Measurements from ENCODE around the gene TOP1.

TOP1 gene

DNA sequence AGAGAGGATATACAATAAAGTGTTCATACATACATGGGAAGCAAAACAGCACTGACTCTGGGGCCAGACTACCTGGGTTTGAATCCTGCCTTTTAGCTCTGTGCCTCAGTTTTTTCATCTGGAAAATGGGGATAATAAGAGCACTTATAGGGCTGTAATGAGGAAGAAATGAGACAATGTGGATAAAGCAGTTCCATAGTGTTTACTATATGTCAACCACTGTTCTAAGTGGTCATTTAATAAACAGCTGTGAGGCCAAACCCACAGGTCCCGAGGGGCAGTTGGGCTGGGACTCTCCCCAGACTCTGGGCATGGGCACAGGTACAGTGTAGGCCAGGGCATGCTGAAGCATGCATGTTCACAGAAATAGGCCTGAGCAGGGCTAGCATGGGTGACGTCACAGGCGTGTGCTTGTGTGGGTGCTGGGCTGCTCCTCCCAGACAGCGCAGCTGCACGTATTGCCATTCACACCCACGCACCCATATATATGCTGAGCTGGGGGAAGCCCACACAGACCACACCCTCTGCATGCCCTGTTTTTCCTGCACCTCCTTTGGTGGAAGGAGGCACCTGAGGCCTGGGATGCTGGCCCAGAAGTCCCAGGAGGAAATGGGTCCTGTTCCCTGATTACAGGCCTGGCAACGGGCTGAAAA is 105.2 kb downstream of the TOP1 start:
- DNase-seq = no peak

DNA sequence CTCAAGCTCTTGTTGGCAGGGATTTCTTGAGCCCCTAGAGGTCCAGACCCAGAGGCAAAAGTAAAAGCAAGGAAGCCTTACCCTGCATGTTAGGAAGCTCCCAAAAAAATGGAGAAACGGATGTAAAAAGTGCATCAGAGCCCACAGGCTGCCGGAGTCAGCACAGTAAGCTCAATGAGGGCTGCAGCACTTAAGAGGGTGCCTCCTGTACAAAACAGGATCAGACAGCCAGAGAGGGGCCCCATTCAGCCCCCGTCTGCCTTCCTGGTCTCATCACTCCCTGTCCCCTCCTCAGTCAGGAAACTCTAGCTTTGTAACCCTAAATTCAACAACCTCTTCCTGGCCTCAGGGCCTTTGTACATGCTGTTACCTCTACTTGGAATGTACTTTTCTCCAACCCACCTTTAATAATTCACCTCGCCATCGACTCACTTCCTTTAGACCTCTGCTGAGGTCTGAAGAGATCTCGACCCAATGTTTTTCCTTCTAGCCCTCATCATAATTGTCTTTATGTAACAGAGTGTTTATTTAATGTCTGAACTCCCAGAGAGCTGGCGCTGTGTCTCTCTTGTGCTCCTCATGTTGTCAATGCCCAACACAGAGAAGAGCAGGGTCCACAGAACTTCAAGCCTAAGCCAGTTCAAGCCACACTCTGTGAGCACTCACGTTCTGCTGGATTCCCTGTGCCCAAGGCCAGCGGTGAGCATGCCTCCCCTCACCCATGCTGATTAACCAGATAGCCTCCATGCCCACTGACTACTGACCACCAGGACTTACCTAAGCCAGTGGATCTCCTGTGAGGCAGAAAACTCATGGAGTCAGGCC is 106.0 kb downstream of the TOP1 start:
- DNase-seq = no peak

DNA sequence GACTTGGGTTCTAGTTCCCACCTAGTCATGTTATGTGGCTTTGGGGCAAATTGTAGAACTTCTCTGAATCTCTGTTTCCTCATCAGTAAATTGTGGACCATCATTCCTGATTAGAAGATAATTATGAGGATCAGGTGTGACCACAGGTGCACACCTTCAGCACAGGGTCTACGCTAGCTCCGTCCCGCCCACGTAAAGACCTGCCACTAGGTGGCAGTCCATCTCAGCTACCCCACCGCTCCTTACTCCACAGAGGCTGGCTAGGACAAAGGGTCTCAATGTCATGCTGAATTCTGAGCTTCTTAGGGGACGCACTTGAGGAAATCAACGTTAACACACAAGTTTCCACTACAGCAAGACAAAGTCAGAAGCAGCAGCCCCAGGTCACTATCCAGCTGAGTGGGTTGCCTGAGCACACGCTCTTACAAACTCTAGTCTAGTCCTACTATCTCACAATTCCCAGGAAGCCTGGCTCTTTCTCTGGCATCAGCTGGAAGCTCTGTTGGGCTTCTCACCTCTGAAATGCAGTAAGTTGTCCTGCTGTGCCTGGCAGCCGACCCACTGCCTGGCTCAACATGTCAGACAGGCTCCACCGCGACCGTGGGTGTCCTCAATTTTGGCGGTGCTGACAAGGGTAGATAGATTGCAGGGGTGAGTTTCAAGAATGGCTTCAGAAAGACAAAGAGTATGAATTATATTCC is 106.7 kb downstream of the TOP1 start:
- peak; percentile 43 for DNase-seq

DNA sequence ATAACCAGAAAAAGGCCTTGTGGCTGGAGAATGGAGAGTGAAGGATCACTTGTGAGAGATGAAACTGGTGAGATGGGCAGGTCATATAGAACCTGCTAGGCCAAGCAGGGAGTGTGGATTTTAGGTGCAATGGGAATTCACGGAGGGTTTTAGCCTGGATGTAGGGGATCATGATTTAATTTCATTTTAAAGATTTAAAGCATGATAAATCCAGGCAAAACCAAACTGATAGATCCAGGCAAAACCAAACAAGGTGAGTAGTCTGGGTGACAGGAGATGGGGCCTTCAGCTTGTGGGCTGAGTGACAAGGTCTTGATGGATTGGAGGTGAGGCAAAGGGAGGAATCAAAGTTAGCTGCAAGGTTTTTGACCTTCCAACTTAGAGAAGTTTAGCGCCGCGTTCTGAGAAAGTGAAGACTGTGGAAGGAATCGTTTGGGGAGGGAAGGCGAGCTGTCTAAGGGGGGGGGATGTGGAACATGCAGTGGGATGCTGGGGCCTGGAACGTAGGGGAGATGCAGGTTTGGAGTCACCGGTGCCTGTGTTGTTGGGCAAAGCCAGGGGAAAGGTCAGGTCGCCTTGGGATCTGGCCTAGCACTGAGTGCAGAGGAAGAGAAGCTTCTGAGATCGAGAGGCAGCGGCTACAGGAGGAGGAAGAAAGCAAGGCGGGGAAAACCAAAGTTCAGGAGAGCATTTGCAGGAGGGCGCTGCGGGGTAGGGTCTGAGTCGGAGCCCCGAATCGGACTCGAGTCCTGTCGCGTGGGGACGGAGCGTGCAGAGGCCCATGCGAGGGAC is 107.5 kb downstream of the TOP1 start:
- DNase-seq = peak; percentile 71

DNA sequence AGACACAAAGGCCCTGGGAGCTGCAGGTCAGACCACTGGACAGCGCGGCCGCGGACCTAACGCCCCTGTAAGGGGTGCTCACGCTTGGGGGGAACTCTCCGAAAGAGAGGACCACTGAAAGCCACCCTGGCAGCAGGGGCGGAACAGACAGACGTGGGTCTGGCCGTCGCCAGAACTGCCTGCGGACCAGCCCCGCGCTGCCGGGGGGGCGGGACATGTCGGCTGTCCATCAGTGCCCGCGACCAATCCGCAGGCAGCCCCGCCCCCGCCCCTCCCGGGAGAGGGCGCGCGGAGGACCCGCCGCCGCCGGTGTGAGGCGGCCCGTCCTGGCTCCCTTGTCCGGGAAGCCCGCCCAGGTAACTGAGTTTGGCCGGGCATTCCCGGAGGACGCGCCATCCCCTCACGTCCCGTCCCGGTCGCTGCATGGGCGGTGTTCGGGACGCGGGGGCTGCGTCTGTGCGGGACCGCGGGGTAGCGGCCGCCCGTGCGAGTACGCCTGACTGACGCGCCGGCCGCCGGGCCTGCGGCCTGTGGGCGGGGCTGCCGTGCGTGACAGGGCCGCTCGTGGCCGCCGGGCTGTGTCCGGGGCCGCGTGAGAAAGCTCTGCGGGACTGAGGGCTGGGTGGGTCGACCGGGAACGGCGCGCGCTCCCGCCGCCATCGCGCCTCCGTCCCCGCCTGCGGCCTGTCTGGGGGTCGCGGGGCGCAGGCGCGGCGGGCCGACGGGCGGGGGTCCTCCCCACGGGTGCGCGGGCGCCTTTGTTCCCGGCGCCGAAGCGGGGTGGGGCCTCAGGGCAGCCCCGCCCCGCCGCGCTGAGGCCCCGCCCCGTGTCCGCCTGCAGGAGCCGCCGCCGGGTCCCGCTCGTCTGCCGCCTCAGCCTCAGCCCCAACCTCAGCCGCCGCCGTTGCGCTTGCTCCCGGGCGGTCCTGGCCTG is 108.3 kb downstream of the TOP1 start, which contains the start of gene PLCG1:
Gene PLCG1 (plus strand): TSS at position 864 of the 934 bp plus-strand sequence. CDS start 99 bp downstream, outside the sequence.
- peak; percentile 71 for DNase-seq

DNA sequence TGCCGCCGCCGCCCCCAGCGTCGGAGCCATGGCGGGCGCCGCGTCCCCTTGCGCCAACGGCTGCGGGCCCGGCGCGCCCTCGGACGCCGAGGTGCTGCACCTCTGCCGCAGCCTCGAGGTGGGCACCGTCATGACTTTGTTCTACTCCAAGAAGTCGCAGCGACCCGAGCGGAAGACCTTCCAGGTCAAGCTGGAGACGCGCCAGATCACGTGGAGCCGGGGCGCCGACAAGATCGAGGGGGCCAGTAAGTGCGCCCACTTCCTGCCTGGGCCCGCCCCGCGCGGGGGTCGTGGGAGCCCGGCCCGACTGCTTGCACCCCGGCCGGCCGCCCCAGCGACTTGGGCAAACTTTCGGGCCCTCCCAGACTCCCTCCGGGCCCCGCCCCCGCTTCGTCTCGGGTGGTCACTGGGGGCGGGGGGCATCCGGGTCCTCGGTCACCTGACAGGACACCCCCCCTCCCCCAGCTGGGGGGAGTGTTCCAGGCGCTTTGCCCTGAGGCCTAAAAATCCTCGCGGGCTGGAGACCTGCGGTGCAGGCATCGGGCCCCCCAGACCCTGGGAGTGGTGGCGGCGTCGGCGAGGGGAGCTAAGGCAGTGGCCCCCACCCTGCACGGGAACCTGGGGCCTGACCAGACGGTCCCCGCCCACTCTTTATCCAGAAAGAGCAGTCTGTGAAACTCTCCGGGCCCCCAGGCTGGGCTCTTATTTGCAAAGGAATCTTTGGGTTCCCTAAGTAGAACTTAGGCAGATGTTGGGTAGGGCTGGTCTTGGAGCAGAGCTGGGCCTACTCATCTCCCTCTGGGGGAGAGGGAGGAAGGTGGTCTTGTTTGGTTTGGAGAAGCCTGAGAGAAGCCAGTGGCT is 109.2 kb downstream of the TOP1 start:
- peak; percentile 64 for DNase-seq

DNA sequence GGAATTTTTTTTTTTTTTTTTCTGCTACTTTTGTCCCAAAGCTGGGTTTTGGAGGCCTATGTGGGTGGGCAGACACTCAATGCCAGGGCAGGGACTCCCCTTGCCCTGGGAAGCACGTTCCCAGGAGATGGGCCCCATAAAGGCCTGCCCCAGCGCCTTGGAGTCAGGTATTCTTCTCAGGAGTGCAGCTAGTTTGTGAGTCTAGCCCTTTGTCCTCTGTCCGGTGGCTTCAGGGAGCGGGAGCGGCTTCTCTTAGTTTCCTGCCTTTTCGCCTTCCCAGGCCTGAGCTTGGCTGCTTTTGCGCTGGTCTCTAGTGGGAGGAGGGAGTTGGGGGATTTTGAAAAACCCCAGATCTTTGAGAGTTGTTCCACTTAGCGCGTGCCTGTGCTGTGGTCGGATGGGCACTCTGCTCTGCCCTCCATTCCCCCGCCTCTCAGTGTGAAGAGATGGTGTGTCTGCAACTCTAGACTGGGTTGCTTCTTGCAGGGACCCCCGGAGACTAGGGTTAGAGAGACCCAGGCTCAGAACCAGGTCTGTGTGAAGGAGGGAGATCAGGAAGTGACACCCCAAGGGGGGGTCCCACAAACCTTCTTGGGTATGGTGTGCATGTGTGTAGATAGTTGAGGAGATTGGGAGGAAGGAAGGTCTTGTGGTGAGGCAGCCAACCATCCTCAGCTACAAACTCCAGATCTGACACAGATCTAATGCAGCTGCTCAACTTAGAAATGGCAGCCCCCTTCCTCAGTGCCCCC is 110.0 kb downstream of the TOP1 start:
- DNase-seq = peak; percentile 12

DNA sequence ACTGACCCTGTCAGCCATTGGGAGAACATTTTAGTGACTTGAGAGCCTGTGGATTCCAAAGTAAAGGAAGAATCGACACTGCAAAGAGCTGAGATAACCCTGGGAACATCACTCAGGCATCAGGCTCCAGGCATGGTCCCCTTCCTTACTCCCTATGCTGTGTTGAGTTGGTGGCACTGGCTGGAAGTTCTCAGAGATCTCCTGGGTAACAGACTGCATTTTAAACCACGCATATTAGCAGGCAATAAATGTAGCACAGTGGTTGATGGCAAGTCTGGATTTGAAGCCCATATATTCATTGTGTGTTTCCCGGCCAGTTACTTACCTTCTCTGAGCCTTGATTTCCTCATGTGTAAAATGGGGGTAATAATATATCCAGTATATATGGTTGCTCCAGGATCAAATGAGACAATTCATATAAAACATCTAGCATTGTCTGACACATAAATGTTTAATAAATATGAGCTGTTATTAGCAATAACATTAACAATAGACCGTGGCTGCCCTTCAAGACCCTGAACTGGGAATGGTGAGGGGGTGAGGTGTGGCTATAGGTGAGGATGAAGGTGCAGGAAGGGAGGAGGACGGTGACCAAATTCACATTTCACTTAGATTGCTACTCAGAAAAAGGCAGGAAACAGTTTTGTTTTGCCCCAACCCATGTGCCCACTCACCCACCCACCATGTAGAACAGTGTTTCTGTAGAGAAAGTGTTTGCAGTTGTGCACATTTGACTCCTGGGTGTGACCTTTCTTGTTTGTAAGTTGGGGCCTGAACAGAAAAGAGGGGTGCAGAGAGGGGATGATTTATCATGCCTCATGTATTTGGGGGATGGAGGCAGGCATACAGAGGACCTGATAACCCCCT is 110.8 kb downstream of the TOP1 start:
- no peak for DNase-seq

DNA sequence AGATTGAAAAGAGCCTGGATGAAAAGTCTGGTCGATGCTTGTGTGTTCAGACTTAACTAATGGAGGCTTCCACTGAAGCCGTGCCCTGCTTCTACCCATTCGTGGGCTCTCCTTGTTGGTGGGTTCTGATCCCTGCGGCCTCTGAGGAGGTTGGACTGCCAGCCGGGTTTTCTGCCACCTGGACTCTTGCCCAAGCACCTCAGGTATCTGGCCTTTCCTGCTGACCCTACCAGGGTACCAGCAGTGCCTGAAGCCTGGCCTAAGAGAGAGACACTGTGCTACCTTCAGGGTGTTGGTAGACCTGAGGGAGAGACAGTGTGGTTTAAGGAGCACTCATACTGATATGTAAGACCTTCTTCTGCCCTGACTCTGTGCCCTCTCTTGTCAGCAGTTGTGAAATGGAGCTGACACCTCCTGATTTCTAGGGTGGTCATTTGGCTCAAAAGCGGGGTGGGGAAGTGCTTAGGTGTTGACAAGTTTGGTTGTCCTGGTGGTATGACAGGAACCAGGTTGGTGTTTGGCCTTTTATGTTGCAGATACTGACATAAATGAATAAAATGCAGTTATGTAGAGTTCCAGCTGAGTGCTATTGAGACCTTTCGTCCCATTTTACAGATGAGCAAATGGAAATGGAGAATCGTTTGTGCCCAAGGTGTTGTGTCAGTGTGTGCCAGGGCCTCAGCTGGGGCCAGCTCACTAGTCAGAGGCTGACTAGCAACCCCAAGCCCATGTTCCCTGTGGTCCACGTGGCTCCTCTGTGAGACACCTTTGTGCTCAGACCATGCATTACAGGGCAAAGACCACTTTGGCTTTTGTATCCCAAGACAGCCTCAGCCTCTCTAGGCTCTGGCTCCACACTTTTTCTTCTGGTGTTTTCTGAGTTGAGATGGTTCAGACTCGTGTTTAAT is 111.9 kb downstream of the TOP1 start:
- no peak for DNase-seq

DNA sequence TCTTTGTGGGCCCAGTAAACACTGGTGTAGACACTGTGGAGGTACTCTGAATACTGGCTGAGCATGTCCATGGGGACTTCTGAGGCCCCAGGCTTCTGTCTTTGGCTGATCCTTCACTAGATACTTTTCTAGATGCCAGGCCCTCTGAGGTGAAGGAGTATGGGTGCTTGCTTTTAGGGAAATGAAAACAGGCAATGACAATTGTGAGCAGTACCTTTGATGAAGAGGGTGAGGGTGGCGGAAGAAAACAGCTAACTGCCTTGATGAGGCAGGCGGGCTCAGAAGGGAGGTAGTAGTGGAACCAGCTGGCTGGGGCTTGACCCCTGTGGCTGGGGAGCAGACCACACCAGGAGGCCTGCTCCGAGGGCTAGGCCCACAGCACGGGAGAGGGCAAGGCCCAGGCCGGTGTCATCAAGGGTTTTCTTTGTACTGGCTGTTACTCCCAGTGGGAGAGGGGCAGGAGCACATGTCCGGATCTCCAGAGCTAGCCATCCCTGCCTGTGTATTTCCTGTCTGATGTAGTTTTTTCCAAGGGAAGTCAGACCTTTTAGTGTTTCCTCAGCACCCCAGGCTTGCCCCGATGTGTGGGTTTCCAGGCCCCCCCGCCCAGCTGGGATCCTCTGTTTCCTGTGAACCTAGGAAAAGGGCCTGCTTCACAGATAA is 112.7 kb downstream of the TOP1 start:
- no peak for DNase-seq

DNA sequence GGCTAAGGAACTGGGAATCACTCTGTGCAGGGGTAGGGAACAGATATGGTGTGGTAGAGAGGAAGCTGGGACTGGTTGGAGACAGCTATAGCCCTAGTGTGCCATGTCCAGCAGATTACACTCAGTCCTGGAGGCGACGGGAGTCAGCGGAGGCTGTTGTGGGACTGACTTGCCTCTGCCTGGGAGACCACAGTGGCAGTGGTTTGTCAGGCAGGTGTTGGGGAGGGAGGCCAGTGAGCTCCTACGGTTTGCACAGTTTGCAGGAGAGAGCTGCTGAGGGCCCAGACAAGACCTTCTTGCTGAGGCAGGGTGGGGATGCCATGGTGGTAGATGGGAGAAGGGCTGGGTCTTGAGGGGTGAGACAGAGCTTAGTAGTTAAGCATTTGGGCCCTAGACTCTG is 113.6 kb downstream of the TOP1 start:
- no peak for DNase-seq

DNA sequence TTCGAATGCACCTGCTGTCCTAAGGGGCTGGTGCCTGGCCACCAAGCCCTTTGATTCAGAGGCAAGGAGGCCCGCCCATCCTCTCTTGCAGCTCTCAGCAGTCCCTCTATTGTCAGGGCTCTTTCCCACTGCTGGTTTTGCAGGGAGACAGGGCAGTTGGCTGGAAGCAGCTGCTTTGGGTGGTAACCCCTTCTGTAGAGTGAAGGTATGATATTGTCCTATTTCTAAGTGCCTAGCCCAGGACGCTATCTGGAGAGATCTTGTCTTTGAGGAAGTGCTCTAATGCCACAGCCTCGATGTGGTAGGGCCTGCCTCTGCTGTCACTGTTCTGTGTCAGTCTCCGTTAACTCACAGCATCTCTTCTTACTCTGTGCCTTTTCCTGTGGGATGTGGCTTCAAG is 114.3 kb downstream of the TOP1 start:
- no peak for DNase-seq

DNA sequence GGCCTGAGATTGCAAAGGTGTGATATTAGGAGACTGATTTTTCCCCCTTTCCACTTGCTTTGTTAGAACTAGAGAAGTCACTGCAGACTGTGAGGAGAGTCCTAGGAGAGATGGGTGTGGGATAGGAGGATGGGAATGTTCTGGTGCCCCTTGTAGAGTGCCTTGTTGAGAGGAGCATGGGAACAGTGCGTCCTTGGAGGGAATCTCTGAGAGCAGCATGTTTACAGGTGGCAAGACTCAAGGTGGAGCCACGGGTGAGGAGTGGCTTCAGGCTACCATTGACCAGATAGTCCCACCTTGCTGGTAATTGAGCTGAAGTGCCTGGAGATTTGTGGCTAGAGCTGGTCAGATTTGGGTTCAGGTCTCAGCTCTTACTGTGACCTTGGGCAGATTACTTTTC is 114.7 kb downstream of the TOP1 start:
- no peak for DNase-seq

DNA sequence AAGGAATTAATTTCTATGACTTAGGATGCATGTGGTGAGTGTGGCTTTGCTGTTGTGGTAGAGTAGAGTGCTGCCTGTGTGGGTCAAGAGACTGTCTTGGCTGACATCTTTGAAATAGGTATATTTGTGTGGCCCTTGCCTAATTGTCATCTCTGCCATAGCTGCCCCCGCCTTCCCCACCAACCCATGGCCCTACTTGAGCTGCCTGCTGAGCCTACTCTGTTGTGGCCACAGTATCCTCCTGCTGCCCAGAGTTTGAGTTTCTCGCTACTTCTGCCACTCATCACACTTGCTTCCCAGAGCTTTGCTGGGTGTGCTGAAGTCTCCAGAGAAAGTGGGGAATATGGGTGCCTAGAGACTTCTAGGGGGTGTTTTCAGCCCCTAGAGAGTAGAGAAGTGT is 116.7 kb downstream of the TOP1 start:
- no peak for DNase-seq

DNA sequence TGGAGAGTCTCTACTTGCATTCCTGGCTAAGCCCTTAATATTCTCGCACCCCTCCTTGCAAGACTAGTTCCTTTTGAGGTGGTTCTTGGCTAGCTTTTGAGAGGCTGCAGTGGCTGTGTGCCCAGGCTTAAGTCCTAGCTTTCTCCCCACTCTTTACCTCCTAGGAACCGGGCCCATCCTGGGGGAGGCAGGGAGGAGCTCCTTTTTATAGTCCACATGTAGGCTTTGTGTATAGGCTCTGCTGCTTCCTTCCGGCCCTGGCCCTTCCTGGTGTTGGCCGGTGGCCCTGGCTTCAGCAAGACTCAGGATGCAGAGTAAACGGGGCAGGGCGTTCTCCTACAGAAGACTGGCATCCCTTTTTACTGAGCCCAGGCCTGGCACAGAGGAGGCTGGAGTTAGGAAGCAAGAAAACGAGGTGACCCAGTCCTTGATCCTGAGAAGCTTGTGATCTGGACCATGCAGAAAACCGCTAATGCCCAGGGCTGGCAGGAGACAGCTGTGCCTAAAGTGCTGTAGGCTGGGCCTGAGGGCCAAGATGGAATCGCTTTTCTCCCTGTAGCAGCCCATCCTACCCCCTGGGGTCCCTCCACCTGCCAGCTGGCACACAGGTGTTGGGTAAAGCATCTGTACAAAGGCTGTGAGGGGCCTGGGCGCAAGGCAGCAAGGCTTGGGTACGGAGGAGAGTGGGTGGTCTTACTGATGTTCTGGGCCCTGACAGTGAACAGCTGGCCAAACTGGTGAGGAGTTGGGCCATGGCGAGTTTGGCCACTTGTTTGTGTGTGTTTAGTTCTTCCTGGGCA is 117.4 kb downstream of the TOP1 start:
- no peak for DNase-seq

DNA sequence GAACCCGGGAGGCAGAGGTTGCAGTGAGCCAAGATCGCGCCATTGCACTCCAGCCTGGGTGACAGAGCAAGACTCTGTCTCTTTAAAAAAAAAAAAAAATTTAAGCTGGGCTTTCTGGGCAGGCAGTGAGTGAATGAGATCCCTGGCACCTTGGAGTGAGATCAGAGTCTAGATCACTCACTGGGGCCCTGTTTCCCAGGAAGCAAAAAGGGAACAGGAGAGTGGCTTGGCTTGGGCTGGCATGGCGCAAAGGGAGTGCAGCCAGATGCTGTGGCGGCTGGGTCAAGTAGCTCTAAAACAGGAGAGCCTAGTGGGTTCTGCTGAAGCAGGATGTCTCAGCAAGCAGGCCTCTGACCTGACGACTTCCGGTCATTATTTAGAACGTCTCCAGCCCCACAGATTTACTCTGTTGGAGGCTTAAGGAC is 119.2 kb downstream of the TOP1 start:
- DNase-seq = no peak

Measured in NCI-H526 treated with DMSO at 0.1 percent for 48 hours (cell line).